SK-N-DZ (cell line): Measurements from ENCODE around the gene CAMK2A.

Experiments used
- DNase-seq: peaks from one replicate; pipeline ENCODE4 v3.0.0-alpha.2; 2015; ENCODE audit warnings: low spot score

Gene CAMK2A

GRCh38 chr5:150188146-150188842 lies 101.3 kb downstream of the CAMK2A start:
- no peak for DNase-seq

GRCh38 chr5:150186897-150187296 lies 102.7 kb downstream of the CAMK2A start:
- DNase-seq = no peak

- DNase-seq = no peak
Observed at GRCh38 chr5:150186137-150186536, 103.4 kb downstream of the CAMK2A start.

- DNase-seq = no peak
Observed at GRCh38 chr5:150184990-150185912, 104.3 kb downstream of the CAMK2A start.

GRCh38 chr5:150184006-150184405 lies 105.6 kb downstream of the CAMK2A start:
- DNase-seq = no peak

- no peak for DNase-seq
Observed at GRCh38 chr5:150183436-150183835, 106.1 kb downstream of the CAMK2A start.

GRCh38 chr5:150182774-150183173 lies 106.8 kb downstream of the CAMK2A start:
- DNase-seq = no peak

- no peak for DNase-seq
Observed at GRCh38 chr5:150181766-150182545, 107.6 kb downstream of the CAMK2A start.

GRCh38 chr5:150181027-150181426 lies 108.5 kb downstream of the CAMK2A start:
- no peak for DNase-seq

- no peak for DNase-seq
Observed at GRCh38 chr5:150180241-150181026, 109.1 kb downstream of the CAMK2A start.

GRCh38 chr5:150179019-150179620 lies 110.5 kb downstream of the CAMK2A start:
- DNase-seq = no peak

GRCh38 chr5:150178262-150178661 lies 111.3 kb downstream of the CAMK2A start:
- no peak for DNase-seq

GRCh38 chr5:150177721-150178120 lies 111.9 kb downstream of the CAMK2A start:
- DNase-seq = no peak

GRCh38 chr5:150176745-150177477 lies 112.7 kb downstream of the CAMK2A start:
- no peak for DNase-seq

GRCh38 chr5:150175536-150175935 lies 114.0 kb downstream of the CAMK2A start:
- peak; percentile 63 for DNase-seq

- DNase-seq = no peak
Observed at GRCh38 chr5:150175076-150175475, 114.5 kb downstream of the CAMK2A start.

GRCh38 chr5:150174285-150174684 lies 115.3 kb downstream of the CAMK2A start:
- no peak for DNase-seq

GRCh38 chr5:150173161-150173560 lies 116.4 kb downstream of the CAMK2A start:
- DNase-seq = no peak

- DNase-seq = no peak
Observed at GRCh38 chr5:150172556-150172955, 117.0 kb downstream of the CAMK2A start.

GRCh38 chr5:150172145-150172544 lies 117.4 kb downstream of the CAMK2A start:
- no peak for DNase-seq
